ENCODE data around the gene MYO5C.

- TF ChIP-seq CTCF (IDR thresholded peaks at IDR 0.05) = no peak
- no peak for TF ChIP-seq POLR2A (IDR thresholded peaks at IDR 0.05)
These were observed 48.2 kb upstream of the MYO5C start for GRCh38 chr15:52343831-52344230.

Data from adrenal gland (tissue), 5 donors.